ENCODE data around the gene WWOX. TPM values are rescaled to one million over a fixed set of nuclear protein-coding genes. Genes with fewer than 3 reads are reported as not detected.

WWOX gene
- total and polyA plus RNA-seq, 2 of the 8 experiments (the other 6 are each of a cell fraction or from before 2014, with no cell fraction given): 5.4 to 16.7 TPM

- no peak for TF ChIP-seq YY1 (IDR thresholded peaks at IDR 0.05; ENCODE audit: low read depth, low read length)
- TF ChIP-seq MAFK (IDR thresholded peaks at IDR 0.05; ENCODE audit: low read depth, low read length): no peak
- no peak for TF ChIP-seq CHD2 (IDR thresholded peaks at IDR 0.05; ENCODE audit: low read length)
- peak in 1 of 2 experiments; percentile 30; a peak in 2 of 4 replicates for TF ChIP-seq RAD21 (IDR thresholded peaks at IDR 0.05 in 1 of 2, conservative IDR thresholded peaks at IDR 0.05 in 1 of 2; ENCODE audit: low read depth in 2 of 2, low read length in 2 of 2)
These were observed 359.1 kb downstream of the WWOX start (continued) for GRCh38 chr16:78458588-78458987.

All from H1 (cell line).